K562 (cell line): ENCODE results near the gene DNMT1. TPM values are rescaled to one million over a fixed set of nuclear protein-coding genes. Genes with fewer than 3 reads are reported as not detected.
A peak's percentile ranks its signal among the peaks of the same experiment; 100 is the strongest.

Source experiments
- BDP1 ChIP-seq: IDR thresholded peaks from 3 replicates; pipeline ENCODE4 v1.6.1; 2011; ENCODE audit not compliant: insufficient read length, insufficient read depth
- BRF1 ChIP-seq: IDR thresholded peaks from 3 replicates; pipeline ENCODE4 v1.6.1; 2011; ENCODE audit warnings: borderline replicate concordance, mild to moderate bottlenecking; ENCODE audit not compliant: insufficient read length; ENCODE audit errors: extremely low read depth
- CSDE1 ChIP-seq, 2 experiments: fragments of 450-650 bp; IDR thresholded peaks; 2 replicates each; pipeline ENCODE4 v1.6.1; 2016; ENCODE audit warnings: mild to moderate bottlenecking in 1 of 2
- GATAD2B ChIP-seq: fragments of 450-650 bp; IDR thresholded peaks from 2 replicates; pipeline ENCODE4 v1.6.1; 2017; ENCODE audit warnings: mild to moderate bottlenecking, borderline replicate concordance
- MAFG ChIP-seq: fragments of 450-650 bp; conservative IDR thresholded peaks from 2 replicates; pipeline ENCODE4 v1.6.1; 2016; ENCODE audit warnings: missing genetic modification characterization, missing compliant biosample characterization
- MEF2A ChIP-seq: IDR thresholded peaks from 2 replicates; pipeline ENCODE4 v1.6.1; 2011; ENCODE audit warnings: low read depth, mild to moderate bottlenecking, low read length, moderate library complexity; ENCODE audit not compliant: control insufficient read depth
- OTX1 ChIP-seq: fragments of 450-650 bp; formaldehyde crosslinking; IDR thresholded peaks from 2 replicates; pipeline ENCODE4 v1.4.0; 2022; ENCODE audit warnings: mild to moderate bottlenecking
- PHTF2 ChIP-seq: fragments of 250-450 bp; sonication (Bioruptor Pico); IDR thresholded peaks from 2 replicates; pipeline ENCODE4 v1.5.0; 2021; ENCODE audit warnings: mild to moderate bottlenecking
- POLR2AphosphoS2 ChIP-seq: IDR thresholded peaks from 2 replicates; pipeline ENCODE4 v1.6.1; 2012; ENCODE audit warnings: low read length, improper control_type of control experiment
- RHOXF2B ChIP-seq: fragments of 250-450 bp; sonication (Bioruptor Pico); conservative IDR thresholded peaks from 2 replicates; pipeline ENCODE4 v1.5.1; 2021
- ZNF24 ChIP-seq: fragments of 450-650 bp; IDR thresholded peaks from 2 replicates; pipeline ENCODE4 v1.6.1; 2016
- ZNF830 ChIP-seq: fragments of 250-450 bp; sonication (Bioruptor Pico); IDR thresholded peaks from 2 replicates; pipeline ENCODE4 v1.5.0; 2021; ENCODE audit warnings: mild to moderate bottlenecking
- polyA plus RNA-seq, 8 experiments: library from polyadenylated mRNA; depleted of rRNA in 4 of 8; stranded (reverse) in 5 of 8; unstranded in 3 of 8; fragments of >200 nt; fragmentation: Nextera tagmentation in 2 of 8; fragmentation: Illumina TruSeq in 1 of 8; extraction: Ambion mirVana in 2 of 8; extraction: Trizol in 1 of 8; gene quantifications; 2 replicates each; pipeline versions ENCODE4 v1.2.1 to v1.2.3, GENCODE V29; 2011 to 2014; ENCODE audit warnings: inconsistent platforms in 1 of 8, missing spikeins in 1 of 8
- total RNA-seq, 7 experiments: library from RNA; depleted of rRNA in 6 of 7; stranded (reverse); fragments of >200 nt in 6 of 7; fragmentation: Illumina TruSeq in 2 of 7; extraction: Trizol in 2 of 7; gene quantifications; 2 replicates each; pipeline versions ENCODE4 v1.2.1 to v1.2.3, GENCODE V29; 2011 to 2021; ENCODE audit warnings: low replicate concordance in 1 of 7
- TF ChIP-seq, protein P1 (sequence below): fragments of 450-650 bp; IDR thresholded peaks from 2 replicates; pipeline ENCODE4 v1.6.1; 2017; ENCODE audit warnings: antibody characterized with exemption, mild to moderate bottlenecking
- TF ChIP-seq, protein P2 (sequence below): fragments of 450-650 bp; IDR thresholded peaks from 2 replicates; pipeline ENCODE4 v1.6.1; 2017; ENCODE audit warnings: antibody characterized with exemption
- TF ChIP-seq, protein P3 (sequence below): fragments of 250-450 bp; sonication (Bioruptor Pico); IDR thresholded peaks from 2 replicates; pipeline ENCODE4 v1.5.0; 2020; ENCODE audit warnings: mild to moderate bottlenecking
- TF ChIP-seq, protein P4 (sequence below): fragments of 450-650 bp; IDR thresholded peaks from 2 replicates; pipeline ENCODE4 v1.7.1; 2018; ENCODE audit warnings: mild to moderate bottlenecking, low read depth; ENCODE audit not compliant: partially characterized antibody

Gene DNMT1
- total and polyA plus RNA-seq, 9 of the 15 experiments (the other 6 are each of a cell fraction or from before 2014, with no cell fraction given), result 80.1 to 271 (median 121) TPM

DNA sequence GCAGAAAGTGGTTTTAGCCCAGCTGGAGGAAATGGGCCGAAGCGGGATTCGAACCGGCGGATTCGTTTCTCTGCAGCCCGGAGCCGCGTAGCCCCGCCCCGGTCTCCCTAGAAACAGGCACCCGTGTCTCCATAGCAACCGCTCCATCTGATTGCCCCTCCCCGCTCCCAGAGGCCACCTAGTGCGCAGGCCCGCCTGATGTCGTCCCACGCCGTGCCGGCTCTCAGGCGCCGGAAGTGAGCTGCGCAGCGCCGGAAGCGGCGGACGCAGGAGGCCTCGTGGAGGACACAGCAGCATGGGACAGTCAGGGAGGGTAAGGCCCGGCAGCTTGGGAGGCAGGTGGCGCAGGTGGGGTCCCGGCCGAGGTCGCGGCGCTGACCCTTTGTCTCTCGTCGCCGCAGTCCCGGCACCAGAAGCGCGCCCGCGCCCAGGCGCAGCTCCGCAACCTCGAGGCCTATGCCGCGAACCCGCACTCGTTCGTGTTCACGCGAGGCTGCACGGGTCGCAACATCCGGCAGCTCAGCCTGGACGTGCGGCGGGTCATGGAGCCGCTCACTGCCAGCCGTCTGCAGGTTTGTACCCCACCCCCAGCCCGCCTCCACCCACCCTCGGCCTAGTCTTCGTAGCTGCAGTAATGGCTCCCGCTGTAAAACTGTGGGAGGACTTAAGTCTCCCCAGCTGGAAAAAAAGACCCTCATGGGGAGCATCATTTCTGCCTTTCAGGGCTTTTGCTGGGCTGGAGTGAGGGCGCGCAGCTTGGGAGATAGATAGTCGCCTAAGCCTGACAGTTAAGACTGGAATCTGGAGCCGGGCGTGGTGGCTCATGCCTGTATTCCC is 88.4 kb downstream of the DNMT1 start, which contains the start of gene PPAN (continued):
- TF ChIP-seq, protein P1, sequence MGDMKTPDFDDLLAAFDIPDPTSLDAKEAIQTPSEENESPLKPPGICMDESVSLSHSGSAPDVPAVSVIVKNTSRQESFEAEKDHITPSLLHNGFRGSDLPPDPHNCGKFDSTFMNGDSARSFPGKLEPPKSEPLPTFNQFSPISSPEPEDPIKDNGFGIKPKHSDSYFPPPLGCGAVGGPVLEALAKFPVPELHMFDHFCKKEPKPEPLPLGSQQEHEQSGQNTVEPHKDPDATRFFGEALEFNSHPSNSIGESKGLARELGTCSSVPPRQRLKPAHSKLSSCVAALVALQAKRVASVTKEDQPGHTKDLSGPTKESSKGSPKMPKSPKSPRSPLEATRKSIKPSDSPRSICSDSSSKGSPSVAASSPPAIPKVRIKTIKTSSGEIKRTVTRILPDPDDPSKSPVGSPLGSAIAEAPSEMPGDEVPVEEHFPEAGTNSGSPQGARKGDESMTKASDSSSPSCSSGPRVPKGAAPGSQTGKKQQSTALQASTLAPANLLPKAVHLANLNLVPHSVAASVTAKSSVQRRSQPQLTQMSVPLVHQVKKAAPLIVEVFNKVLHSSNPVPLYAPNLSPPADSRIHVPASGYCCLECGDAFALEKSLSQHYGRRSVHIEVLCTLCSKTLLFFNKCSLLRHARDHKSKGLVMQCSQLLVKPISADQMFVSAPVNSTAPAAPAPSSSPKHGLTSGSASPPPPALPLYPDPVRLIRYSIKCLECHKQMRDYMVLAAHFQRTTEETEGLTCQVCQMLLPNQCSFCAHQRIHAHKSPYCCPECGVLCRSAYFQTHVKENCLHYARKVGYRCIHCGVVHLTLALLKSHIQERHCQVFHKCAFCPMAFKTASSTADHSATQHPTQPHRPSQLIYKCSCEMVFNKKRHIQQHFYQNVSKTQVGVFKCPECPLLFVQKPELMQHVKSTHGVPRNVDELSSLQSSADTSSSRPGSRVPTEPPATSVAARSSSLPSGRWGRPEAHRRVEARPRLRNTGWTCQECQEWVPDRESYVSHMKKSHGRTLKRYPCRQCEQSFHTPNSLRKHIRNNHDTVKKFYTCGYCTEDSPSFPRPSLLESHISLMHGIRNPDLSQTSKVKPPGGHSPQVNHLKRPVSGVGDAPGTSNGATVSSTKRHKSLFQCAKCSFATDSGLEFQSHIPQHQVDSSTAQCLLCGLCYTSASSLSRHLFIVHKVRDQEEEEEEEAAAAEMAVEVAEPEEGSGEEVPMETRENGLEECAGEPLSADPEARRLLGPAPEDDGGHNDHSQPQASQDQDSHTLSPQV, result no peak
- TF ChIP-seq MEF2A (no peak), OTX1 (CRISPR knock-in tag) (no peak), POLR2AphosphoS2 (no peak), RHOXF2B (CRISPR knock-in tag) (no peak), PHTF2 (CRISPR knock-in tag) (no peak), CSDE1 (IDR thresholded peaks at IDR 0.05) (peak in 1 of 2 experiments; percentile 99; a peak in 2 of 4 replicates), ZNF24 (no peak), GATAD2B (no peak), ZNF830 (CRISPR knock-in tag) (no peak), MAFG (tag) (no peak), BRF1 (no peak), BDP1 (no peak)
- TF ChIP-seq, protein P2, sequence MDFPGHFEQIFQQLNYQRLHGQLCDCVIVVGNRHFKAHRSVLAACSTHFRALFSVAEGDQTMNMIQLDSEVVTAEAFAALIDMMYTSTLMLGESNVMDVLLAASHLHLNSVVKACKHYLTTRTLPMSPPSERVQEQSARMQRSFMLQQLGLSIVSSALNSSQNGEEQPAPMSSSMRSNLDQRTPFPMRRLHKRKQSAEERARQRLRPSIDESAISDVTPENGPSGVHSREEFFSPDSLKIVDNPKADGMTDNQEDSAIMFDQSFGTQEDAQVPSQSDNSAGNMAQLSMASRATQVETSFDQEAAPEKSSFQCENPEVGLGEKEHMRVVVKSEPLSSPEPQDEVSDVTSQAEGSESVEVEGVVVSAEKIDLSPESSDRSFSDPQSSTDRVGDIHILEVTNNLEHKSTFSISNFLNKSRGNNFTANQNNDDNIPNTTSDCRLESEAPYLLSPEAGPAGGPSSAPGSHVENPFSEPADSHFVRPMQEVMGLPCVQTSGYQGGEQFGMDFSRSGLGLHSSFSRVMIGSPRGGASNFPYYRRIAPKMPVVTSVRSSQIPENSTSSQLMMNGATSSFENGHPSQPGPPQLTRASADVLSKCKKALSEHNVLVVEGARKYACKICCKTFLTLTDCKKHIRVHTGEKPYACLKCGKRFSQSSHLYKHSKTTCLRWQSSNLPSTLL, result no peak
- TF ChIP-seq, protein P3, sequence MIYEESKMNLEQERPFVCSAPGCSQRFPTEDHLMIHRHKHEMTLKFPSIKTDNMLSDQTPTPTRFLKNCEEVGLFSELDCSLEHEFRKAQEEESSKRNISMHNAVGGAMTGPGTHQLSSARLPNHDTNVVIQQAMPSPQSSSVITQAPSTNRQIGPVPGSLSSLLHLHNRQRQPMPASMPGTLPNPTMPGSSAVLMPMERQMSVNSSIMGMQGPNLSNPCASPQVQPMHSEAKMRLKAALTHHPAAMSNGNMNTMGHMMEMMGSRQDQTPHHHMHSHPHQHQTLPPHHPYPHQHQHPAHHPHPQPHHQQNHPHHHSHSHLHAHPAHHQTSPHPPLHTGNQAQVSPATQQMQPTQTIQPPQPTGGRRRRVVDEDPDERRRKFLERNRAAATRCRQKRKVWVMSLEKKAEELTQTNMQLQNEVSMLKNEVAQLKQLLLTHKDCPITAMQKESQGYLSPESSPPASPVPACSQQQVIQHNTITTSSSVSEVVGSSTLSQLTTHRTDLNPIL (CRISPR knock-in tag), result no peak
- TF ChIP-seq, protein P4, sequence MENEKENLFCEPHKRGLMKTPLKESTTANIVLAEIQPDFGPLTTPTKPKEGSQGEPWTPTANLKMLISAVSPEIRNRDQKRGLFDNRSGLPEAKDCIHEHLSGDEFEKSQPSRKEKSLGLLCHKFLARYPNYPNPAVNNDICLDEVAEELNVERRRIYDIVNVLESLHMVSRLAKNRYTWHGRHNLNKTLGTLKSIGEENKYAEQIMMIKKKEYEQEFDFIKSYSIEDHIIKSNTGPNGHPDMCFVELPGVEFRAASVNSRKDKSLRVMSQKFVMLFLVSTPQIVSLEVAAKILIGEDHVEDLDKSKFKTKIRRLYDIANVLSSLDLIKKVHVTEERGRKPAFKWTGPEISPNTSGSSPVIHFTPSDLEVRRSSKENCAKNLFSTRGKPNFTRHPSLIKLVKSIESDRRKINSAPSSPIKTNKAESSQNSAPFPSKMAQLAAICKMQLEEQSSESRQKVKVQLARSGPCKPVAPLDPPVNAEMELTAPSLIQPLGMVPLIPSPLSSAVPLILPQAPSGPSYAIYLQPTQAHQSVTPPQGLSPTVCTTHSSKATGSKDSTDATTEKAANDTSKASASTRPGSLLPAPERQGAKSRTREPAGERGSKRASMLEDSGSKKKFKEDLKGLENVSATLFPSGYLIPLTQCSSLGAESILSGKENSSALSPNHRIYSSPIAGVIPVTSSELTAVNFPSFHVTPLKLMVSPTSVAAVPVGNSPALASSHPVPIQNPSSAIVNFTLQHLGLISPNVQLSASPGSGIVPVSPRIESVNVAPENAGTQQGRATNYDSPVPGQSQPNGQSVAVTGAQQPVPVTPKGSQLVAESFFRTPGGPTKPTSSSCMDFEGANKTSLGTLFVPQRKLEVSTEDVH, result peak; percentile 94
